OCI-LY7 (cell line): Measurements from ENCODE around the gene DPF3.

Source experiments
- CTCF ChIP-seq: fragments of 200-600 bp; sonication (generic); conservative IDR thresholded peaks from 2 replicates; pipeline ENCODE4 v1.5.1; 2014; ENCODE audit warnings: mild to moderate bottlenecking, antibody characterized with exemption, low read length, moderate library complexity, mixed read lengths
- EZH2phosphoT487 ChIP-seq: fragments of 200-600 bp; sonication (generic); IDR thresholded peaks from 2 replicates; pipeline ENCODE4 v1.6.1; 2018; ENCODE audit warnings: low read depth, borderline replicate concordance, mild to moderate bottlenecking, mixed run types, antibody characterized with exemption, low read length, moderate library complexity, mixed read lengths

GRCh38 chr14:72777636-72778035, 116.3 kb downstream of the DPF3 start:
- TF ChIP-seq CTCF (no peak), EZH2phosphoT487 (no peak)
